ENCODE results near the gene ATPAF2. TPM values are rescaled to one million over a fixed set of nuclear protein-coding genes. Genes with fewer than 3 reads are reported as not detected.

The ATPAF2 gene
- polyA plus RNA-seq, 3 donors = 8.8 to 16.5 (median 15.0) TPM

DNA sequence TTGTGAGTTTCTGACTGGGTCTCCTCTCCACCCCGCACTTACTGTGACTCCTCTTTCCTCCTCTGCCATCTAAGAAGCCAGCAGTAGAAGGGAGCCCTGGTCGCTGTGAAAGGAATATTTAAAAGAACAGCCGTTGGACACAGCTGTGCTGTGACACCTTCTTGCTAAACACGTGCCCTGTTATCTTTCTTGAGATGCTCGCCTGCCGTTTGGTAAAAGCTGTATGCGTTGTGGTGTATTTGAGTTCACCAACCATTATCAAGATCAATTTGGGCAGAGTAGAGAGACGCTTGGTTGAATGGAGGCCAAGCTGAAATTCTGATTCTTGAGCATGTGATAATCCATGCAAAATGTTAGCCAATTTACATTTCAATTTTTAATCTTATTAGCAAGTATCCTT lies 4.0 kb upstream of the ATPAF2 start:
- no peak overlapping the region for H3K27ac ChIP-seq (ENCODE audit: low read depth, low read length)
- WGBS, 3 donors = 52 to 87% (median 84%) methylated on average over 8 of the region's 8 CpGs

- H3K27ac ChIP-seq (ENCODE audit: low read depth, low read length) = no peak overlapping the region
- WGBS, 3 donors = 43 to 69% (median 43%) methylated on average over 1 of the region's 1 CpG
Measured at GRCh38 chr17:18041776-18042175, 2.8 kb upstream of the ATPAF2 start.

GRCh38 chr17:18040261-18040858 lies 1.4 kb upstream of the ATPAF2 start:
- no peak overlapping the region for H3K27ac ChIP-seq (ENCODE audit: low read depth, low read length)
- WGBS, 3 donors = 14 to 24% (median 21%) methylated on average over 6 of the region's 6 CpGs

DNA sequence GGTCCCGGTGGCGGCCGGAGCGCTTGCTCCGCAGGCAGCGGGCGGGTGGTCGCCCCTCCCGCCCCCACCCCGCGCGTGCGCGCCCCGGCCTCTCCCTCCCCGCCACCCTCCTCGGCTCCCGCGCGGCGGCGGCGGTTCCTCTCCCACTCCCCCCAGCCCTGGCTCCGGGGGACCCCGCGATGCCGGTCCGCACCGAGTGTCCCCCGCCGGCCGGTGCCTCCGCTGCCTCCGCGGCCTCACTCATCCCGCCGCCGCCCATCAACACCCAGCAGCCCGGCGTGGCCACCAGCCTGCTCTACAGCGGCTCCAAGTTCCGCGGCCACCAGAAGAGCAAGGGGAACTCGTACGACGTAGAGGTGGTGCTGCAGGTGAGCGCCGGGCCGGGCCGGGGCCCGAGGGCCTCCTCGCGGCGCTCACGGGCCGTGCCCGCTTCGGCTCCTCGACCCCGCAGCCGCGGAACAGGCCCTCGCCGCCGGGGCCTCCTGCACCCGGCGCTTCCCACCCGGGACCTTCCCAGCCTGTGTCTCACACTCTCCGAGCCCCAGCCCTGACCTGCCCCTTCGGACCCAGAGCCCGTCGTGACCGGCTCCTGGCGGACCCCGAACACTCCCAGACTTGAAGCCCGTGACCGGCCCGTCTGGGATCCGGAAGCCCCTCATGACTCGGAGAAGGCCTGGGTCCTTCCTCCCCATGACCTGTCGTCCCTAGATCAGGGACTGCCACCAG lies 730 bp upstream of the ATPAF2 start:
- 0 to 1% (median 1%) methylated on average over 47 to 78 of the region's 81 CpGs for WGBS, 3 donors
- no peak overlapping the region for H3K27ac ChIP-seq (ENCODE audit: low read depth, low read length)

- no peak overlapping the region for H3K27ac ChIP-seq (ENCODE audit: low read depth, low read length)
- WGBS, 3 donors = 4 to 6% (median 5%) methylated on average over 13 of the region's 13 CpGs
Measured at GRCh38 chr17:18038149-18038850, 668 bp downstream of the ATPAF2 start.

- no peak overlapping the region for H3K27ac ChIP-seq (ENCODE audit: low read depth, low read length)
- 46 to 70% (median 66%) methylated on average over 6 of the region's 6 CpGs for WGBS, 3 donors
Measured at GRCh38 chr17:18037486-18037885, 1.5 kb downstream of the ATPAF2 start.

DNA sequence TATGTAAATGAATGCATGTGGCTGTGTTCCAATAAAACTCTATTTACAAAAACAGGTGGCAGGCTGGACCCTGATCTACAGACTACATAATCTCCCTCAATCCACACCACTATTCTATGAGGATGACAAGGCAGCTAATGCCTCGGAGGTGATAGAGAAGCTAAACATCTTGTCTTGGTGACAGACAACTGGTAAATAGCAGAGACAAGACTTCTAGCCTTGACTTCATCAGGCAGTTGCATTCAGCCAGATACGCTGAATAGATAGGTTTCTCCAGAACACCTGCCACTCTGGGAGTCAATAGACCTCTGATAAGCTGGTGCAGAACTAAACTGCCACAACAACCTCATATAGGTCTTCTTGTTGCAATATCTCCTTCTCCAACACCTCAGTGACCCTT lies 3.3 kb downstream of the ATPAF2 start:
- WGBS, 3 donors = 46 to 83% (median 75%) methylated on average over 2 of the region's 2 CpGs
- H3K27ac ChIP-seq (ENCODE audit: low read depth, low read length) = no peak overlapping the region

DNA sequence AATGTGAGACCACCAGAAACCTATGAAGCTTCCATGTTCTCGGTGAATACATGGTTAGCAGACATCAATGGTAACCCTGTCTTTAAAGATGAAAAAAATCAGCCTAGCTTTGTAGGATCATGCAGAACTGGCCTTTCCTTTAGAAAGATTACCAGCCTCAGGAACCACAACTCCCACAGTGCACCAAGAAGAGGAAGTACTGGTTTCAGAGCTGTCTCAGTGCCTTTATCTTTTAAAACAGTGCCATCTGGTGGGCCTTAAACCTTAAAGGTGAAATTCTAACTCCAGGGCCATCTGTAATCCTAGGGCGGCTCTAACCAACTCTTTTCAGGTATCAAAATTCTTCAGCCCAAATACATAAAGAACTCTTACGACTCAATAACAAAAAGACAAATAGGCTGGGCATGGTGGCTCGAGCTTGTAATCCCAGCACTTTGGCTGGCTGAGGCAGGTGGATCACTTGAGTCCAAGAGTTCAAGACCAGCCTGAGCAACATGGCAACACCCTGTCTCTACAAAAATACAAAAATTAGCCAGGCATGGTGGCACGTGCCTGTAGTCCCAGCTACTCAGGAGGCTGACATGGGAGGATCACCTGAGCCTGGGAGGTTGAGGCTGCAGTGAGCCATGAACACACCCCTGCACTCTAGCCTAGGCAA lies 5.4 kb downstream of the ATPAF2 start:
- 21 to 22% (median 21%) methylated on average over 5 of the region's 5 CpGs for WGBS, 3 donors
- H3K27ac ChIP-seq (ENCODE audit: low read depth, low read length) = no peak overlapping the region

- H3K27ac ChIP-seq (ENCODE audit: low read depth, low read length) = no peak overlapping the region
- 14 to 43% (median 42%) methylated on average over 2 of the region's 2 CpGs for WGBS, 3 donors
Measured at GRCh38 chr17:18031955-18032354, 7.0 kb downstream of the ATPAF2 start.

GRCh38 chr17:18028952-18029540 lies 9.9 kb downstream of the ATPAF2 start:
- H3K27ac ChIP-seq (ENCODE audit: low read depth, low read length) = no peak overlapping the region
- WGBS, 3 donors = 78 to 92% (median 79%) methylated on average over 8 of the region's 8 CpGs

DNA sequence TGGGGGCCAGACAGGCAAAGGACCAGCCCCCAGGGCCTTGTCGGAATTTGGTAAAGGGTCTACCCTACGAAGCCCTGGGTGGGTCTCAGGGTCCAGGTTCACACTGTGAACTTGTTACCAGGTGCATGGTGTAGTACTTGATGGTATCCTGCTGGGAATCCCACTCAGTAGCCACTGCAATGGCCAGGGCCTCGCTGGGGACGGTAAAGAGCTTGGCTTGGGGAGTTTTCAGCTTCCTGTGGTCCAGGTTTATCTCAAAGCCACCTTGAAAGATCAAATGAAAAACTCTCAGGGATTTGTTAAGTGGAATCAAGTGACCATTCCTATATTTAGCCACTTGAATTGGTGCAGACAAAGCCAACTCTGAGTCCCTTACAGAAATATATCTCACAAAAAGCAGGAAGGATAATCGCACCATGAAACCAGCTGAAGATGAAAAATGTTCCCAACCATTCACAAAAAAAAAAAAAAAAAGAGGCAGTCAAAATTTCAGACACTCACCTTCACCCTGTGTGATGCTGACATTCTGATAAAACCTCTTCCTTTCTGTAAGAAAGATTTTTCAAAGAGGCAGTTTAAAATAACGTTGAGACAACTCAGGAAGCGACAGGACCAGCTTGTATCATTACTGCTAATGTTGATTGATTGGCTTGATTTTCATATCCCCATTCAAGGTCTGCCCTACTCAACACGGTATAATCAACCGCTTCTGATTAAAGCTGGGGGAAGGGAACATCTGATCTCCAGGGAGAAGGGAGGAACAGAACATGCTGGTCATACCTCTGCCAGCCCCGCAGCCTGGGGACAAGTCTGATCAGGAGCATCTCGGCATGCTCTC lies 10.6 kb downstream of the ATPAF2 start:
- 68 to 81% (median 76%) methylated on average over 11 of the region's 11 CpGs for WGBS, 3 donors
- no peak overlapping the region for H3K27ac ChIP-seq (ENCODE audit: low read depth, low read length)

- no peak overlapping the region for H3K27ac ChIP-seq (ENCODE audit: low read depth, low read length)
- WGBS, 3 donors = 60 to 82% (median 78%) methylated on average over 6 of the region's 6 CpGs
Measured at GRCh38 chr17:18027280-18027679, 11.7 kb downstream of the ATPAF2 start.

GRCh38 chr17:18025945-18026776 lies 12.8 kb downstream of the ATPAF2 start:
- WGBS, 3 donors = 58 to 83% (median 65%) methylated on average over 11 of the region's 11 CpGs
- H3K27ac ChIP-seq (ENCODE audit: low read depth, low read length) = no peak overlapping the region

GRCh38 chr17:18025241-18025944 lies 13.6 kb downstream of the ATPAF2 start:
- no peak overlapping the region for H3K27ac ChIP-seq (ENCODE audit: low read depth, low read length)
- 43 to 81% (median 50%) methylated on average over 5 of the region's 5 CpGs for WGBS, 3 donors

- 95 to 96% (median 96%) methylated on average over 5 of the region's 5 CpGs for WGBS, 3 donors
- H3K27ac ChIP-seq (ENCODE audit: low read depth, low read length) = no peak overlapping the region
Measured at GRCh38 chr17:18021372-18021771, 17.6 kb downstream of the ATPAF2 start.

- WGBS, 3 donors = 96 to 98% (median 97%) methylated on average over 6 of the region's 6 CpGs
Measured at GRCh38 chr17:18020971-18021370, 18.0 kb downstream of the ATPAF2 start.

DNA sequence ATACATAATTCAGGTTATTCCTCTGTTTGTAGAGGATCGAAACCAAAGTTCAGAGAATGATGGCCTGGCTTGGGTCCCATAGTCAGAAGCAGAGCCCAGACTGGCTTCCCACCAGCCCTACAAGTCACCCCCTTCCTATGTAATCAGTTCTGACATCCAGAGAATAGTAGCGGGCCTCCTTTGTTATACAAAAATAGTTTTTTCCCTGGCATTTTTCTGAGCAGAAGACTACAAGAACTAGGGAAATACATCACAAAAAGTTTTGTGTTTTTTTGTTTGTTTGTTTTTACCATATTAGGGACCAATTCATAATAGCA lies 19.2 kb downstream of the ATPAF2 start:
- no peak overlapping the region for H3K27ac ChIP-seq (ENCODE audit: low read depth, low read length)
- 76 to 90% (median 90%) methylated on average over 2 of the region's 2 CpGs for WGBS, 3 donors

More at GRCh38 chr17:18020971-18021370, 18.0 kb downstream of the ATPAF2 start:
- no peak overlapping the region for H3K27ac ChIP-seq (ENCODE audit: low read depth, low read length)

Data from adipose tissue (tissue), 3 donors.